Measurements from ENCODE around the gene ANGPT4.

GRCh38 chr20:865440-865839 is 50.7 kb downstream of the ANGPT4 start:
- TF ChIP-seq POLR2A (IDR thresholded peaks at IDR 0.05) (no peak), CTCF (IDR thresholded peaks at IDR 0.05) (no peak)

Measured in body of pancreas (tissue), 4 donors.